Thyroid gland (tissue), 4 donors: ENCODE measurements around the gene TACR2.

Experiments used
- CTCF ChIP-seq, 6 experiments: fragments of 200-600 bp in 3 of 6; fragments of 450-650 bp in 3 of 6; sonication (generic) in 3 of 6; IDR thresholded peaks; one replicate each; pipeline ENCODE4 v1.5.1; 2016 to 2019; ENCODE audit warnings: antibody characterized with exemption in 6 of 6, mild to moderate bottlenecking in 2 of 6, inconsistent platforms in 1 of 6, moderate library complexity in 1 of 6
- POLR2A ChIP-seq, 2 donors: fragments of 450-650 bp; IDR thresholded peaks; one replicate each; pipeline ENCODE4 v1.6.1; 2017; ENCODE audit warnings: antibody characterized with exemption in 2 of 2, mild to moderate bottlenecking in 2 of 2, moderate library complexity in 1 of 2

- no peak for TF ChIP-seq POLR2A (IDR thresholded peaks at IDR 0.05)
- no peak for TF ChIP-seq CTCF (IDR thresholded peaks at IDR 0.05)
These were observed 62.6 kb downstream of the TACR2 start for GRCh38 chr10:69353977-69354635.
